Cortex of kidney (tissue), 1 donor: ENCODE measurements around the gene CXCR2.

Source experiments
- DNase-seq: peaks from one replicate; lab custom pipeline; 2025; lab: John Stamatoyannopoulos, UW

CXCR2 gene

GRCh38 chr2:218186355-218186766 is 60.5 kb downstream of the CXCR2 start:
- no peak for DNase-seq
